Measurements from ENCODE around the gene CCNK. TPM values are rescaled to one million over a fixed set of nuclear protein-coding genes. Genes with fewer than 3 reads are reported as not detected.
A peak's percentile ranks its signal among the peaks of the same experiment; 100 is the strongest.

CCNK gene
- 32.8 and 36.1 TPM in 2 replicates for total RNA-seq

GRCh38 chr14:99480917-99481744 lies at the start of gene CCNK:
CCNK (plus strand) TSS chr14:99481409; CDS start chr14:99492678, 11,269 bp downstream.
- peak; percentile 99 for DNase-seq (ENCODE audit: low read depth, low spot score)

DNA sequence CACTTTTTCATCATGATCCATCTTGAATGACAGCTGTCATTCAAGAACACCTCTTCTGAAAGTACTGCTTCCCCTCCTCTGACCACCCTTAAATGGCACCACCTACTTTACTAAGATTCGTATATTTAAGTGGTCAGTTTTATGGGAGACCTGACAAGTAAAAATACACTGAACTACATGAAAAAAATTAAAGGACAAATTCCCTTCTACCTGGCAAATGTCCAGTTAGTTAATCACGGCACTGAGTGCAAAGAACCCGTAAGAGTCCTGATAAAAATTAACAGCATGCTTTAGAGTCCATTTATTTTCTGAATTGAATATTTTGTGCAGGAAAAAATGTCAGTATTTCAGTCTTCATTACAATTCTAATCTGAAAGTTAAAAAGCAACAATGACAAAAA lies 49.2 kb upstream of the CCNK start:
- DNase-seq (ENCODE audit: low read depth, low spot score), result no peak

- DNase-seq (ENCODE audit: low read depth, low spot score), result no peak
These were observed 48.7 kb upstream of the CCNK start for GRCh38 chr14:99432485-99432884.

GRCh38 chr14:99435327-99435726 lies 45.9 kb upstream of the CCNK start:
- DNase-seq (ENCODE audit: low read depth, low spot score), result no peak

GRCh38 chr14:99436247-99437180 lies 44.7 kb upstream of the CCNK start:
- peak; percentile 5 for DNase-seq (ENCODE audit: low read depth, low spot score)

DNA sequence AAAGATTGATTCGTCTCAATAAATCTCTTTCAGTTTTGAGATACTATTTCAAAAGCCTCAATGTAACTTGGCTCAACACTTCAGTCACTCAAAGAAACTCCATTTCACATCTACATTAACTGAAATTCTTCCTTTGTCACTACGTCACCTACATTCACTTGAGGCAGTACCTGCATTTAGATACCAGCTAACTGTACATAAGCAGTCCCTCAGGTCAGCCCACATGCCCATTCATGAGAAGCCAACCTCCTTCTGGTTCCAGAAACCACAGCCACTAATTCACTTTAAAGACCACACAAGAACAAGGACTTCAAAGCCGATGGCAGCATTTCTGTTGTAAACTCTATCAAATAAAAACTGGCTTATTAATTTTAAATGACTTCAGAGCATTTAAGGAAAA lies 43.5 kb upstream of the CCNK start:
- no peak for DNase-seq (ENCODE audit: low read depth, low spot score)

DNA sequence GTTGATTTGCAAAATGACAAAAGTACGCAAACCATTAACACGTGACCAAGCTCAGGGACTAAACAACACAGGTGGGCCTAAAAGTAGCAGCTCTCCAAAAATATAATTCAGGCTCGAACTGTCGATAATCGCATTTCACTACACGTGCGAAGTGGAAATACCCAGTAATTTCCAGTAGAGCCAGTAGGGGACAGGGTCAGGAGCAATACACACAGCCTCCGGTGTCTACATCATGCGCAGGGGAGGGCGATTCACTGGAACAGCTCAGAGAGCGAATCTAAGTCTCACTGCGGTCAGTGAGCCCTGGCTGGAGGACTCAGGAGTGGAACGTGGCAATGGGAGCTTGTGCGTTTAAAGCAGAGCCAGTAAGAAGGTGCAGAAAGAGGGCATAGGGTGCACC lies 40.9 kb upstream of the CCNK start:
- no peak for DNase-seq (ENCODE audit: low read depth, low spot score)

DNA sequence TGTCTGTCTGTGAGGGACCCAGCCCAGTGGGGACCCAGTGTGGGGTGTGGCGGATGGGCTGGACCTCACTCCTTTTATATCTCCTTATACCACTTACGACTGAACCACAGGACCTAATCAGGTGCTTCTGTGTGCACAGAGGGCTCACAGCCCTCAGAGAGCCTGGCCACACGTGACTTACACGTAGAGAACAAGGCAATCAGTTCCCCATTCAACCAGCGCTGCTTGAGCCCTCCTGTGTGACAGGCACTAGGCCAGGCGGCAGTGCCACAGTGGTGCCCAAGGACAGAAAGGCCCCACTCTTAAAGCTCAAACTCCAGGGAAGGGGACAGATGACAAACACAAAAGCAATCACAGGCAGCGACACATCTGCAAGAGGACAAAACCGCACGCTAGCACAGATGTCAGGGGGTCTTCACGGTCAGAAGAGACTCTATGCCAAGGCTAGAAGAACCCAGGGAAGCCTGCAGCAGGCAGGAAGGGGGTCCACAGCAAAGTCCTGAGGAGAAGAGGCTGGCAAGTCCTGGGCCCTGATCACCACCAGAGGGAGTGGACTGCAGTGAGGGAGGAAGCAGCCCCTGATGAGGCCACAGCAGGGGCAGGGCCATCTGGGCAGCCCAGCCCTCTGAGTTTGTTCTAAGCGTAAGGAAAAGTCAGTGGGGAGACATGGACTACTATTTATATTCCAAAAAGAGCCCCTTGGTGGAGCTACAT lies 39.9 kb upstream of the CCNK start:
- DNase-seq (ENCODE audit: low read depth, low spot score), result no peak

GRCh38 chr14:99441918-99442317 lies 39.3 kb upstream of the CCNK start:
- no peak for DNase-seq (ENCODE audit: low read depth, low spot score)

DNA sequence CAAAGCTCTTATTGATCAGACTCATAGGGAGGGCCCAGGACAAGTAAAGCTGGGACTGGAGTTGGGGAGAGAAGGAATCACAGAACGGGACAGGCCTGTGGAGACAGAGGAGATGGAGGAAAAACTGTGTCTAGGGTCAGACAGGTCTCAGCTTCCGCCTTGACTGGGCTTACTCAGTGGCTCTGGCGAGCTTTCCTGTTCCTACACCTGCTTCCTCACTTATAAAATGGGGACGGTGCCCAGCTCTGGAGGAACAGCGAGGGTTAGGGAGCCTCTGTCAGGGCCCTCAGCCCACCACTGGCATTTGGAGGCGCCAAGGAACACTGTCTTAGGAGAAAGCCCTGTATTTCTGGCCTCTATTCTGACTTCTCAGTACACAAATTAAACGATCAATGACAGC lies 35.3 kb upstream of the CCNK start:
- no peak for DNase-seq (ENCODE audit: low read depth, low spot score)

- DNase-seq (ENCODE audit: low read depth, low spot score), result no peak
These were observed 33.5 kb upstream of the CCNK start for GRCh38 chr14:99447739-99448138.

DNA sequence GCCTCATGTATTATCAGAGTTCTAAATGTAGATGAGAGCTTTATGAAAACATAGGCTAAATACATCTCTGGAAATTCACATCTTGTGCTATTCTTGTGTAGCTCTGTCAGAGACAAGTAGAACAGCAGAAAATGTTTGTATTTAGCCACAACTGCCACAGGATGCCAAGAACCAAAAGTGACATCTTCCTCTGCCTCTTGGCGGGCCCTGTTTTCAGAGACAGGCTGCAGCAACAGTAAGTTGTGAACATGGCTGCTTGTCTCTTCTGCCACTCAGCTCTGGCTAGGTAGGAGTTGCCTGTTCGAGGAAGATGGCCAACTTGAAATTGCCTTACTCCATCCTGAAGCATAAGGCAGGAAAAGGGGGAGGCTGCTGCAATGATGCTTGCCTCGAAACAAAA lies 30.9 kb upstream of the CCNK start:
- no peak for DNase-seq (ENCODE audit: low read depth, low spot score)

DNA sequence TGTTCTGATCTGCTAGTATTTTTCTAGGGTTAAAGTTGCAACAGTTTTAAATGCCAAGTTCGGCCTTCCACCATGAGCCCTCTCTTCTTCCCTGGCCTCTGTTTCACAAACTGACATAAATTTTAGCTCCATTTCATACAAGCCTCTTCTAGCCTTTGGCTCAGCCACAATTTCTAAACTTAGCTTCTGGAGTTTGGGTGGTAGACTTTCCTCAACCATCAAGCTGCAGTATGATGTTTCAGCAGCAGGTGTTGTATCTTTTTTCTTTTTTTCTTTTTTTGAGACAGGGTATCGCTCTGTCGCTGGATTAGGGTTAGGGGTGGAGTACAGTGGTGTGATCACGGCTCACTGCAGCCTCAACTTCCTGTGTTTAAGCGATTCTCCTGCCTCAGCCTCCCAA lies 30.0 kb upstream of the CCNK start:
- DNase-seq (ENCODE audit: low read depth, low spot score), result no peak

DNA sequence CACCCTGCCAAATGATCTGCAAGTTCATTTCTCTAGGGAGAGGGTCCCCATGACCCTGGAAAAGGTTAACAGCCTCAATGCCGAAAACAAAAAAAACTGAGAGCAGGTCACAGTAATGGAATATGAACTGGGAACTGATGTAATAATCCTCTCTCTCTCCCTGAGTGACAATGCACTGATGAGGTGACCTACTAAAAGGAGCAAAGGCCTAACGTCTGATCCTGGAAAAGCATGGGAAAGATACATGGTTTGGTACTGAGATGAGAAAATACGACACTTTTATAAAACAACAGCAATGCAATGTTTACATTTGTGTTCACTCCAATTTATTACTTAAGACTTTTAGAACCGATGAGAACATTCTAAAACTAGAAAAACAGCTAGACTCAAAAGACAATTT lies 28.2 kb upstream of the CCNK start:
- no peak for DNase-seq (ENCODE audit: low read depth, low spot score)

DNA sequence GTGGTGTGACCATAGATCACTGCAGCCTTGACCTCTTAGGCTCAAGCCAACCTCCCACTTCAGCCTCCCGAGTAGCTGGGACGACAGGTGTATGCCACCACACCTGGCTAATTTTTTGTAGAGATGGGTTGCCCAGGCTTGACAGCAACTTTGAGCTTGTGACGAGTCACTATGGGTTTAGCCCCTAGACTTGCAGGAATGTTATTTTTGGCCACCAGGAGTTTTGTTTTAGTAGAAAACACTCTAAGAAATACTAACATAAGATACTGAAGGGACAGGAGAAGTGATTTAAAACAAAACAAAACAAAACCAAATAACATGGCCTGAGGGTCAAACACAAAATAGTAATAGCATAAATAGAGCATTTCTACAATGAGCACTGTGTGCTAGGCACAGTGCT lies 27.0 kb upstream of the CCNK start:
- no peak for DNase-seq (ENCODE audit: low read depth, low spot score)

- no peak for DNase-seq (ENCODE audit: low read depth, low spot score)
These were observed 21.6 kb upstream of the CCNK start for GRCh38 chr14:99459481-99460100.

GRCh38 chr14:99460793-99461192 lies 20.4 kb upstream of the CCNK start:
- DNase-seq (ENCODE audit: low read depth, low spot score), result no peak

DNA sequence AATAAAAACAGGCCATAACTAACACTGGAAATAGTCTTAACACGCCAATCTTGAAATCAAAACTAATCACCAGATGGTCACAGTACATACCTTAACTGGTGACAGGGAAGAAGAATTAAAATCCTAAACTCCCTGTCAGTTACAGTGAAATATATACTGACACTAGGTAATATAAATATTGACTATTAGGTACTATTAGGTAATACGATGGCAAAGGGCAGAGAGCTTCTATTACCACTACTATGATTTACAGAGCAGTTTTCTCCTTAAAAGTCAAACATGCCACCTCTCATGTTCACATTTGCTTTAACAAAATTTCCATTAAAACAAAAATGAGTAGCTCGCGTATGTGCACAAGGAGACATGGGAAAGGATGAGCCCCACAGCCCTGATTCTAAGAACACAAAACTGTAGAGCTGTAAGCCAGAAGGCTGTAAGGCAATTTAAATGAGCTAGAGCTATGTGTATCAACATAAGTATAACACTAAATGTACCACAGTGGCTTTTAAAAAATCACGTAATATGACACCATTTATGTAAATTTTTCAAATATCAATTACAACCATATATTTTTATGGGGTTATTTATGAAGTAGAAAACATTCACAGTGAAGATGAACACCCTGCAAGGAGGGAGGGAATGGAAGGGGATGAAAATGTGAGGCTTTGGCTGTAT lies 19.7 kb upstream of the CCNK start:
- DNase-seq (ENCODE audit: low read depth, low spot score), result no peak

DNA sequence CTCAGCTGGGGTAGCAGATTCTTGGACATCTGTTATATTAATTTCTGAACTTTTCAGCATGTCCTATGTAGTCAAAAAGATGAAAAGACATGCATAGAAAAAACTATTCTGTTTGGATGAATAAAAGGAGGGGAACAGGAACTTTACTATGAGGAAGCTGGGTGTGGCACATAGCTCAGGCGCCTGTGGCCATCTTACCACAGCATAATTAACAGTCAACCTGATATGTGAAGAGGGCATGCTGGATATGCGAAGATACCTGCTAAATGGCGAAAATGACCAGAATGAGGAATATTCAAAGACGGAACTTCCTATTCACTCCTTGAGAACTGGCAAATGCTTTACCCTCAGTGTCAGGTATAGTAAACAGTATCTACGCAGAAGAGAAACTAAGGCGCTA lies 19.0 kb upstream of the CCNK start:
- no peak for DNase-seq (ENCODE audit: low read depth, low spot score)

GRCh38 chr14:99463974-99464373 lies 17.2 kb upstream of the CCNK start:
- DNase-seq (ENCODE audit: low read depth, low spot score), result no peak

GRCh38 chr14:99465288-99465687 lies 15.9 kb upstream of the CCNK start:
- no peak for DNase-seq (ENCODE audit: low read depth, low spot score)

Measured in pulmonary artery endothelial cell (primary cell).